HG03108 (cell line): Measurements from ENCODE around the gene SHANK2.
"Not testable (repeated sequence)": the region's sequence is repeated elsewhere in the genome, so short reads cannot be mapped to it uniquely, and the experiment has no call there.

Source experiments
- ATAC-seq: cut with Tn5 transposase; IDR thresholded peaks from one replicate; pipeline ENCODE4 v1.9.1; 2021; ENCODE audit warnings: moderate library complexity; ENCODE audit not compliant: unreplicated experiment

Gene SHANK2

DNA sequence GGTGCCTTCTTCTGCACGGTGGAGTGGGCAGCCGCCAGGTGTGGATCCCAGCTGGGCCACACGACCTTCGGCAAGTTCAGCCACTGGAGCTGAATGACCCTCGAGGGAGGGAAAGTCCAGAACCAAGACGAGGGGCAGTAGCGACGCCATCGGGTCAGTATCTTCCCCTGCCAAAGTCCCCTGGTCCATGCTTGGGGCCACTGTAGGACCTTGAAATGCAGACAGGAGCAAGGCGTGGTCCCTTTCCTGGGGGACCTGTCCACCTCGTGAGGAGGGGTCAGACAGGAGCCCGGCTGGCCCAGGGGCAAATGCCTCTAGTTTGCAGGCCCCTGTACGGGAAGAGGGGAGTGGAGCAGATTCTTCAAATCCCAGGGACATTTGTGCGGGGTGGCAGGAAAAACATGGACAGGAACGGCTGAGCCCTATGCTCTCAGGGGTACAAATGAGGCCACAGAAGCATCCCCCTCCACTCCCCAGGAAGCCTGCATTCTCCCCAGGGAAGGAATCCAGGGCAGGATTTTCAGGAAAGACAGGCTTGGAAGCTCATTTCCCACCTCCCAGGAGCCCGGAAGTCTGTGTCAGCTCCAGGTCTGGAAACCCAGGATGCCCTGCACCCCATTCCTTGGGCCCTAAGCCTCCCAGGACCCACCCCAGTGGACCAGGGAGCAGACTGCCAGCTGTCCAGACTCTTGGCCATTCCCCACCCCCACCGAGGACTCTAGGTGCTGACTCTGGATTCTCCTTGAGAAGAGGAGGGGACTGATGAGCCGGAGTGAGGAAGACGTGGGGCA lies 6.6 kb downstream of the SHANK2 start:
- ATAC-seq, result no peak

DNA sequence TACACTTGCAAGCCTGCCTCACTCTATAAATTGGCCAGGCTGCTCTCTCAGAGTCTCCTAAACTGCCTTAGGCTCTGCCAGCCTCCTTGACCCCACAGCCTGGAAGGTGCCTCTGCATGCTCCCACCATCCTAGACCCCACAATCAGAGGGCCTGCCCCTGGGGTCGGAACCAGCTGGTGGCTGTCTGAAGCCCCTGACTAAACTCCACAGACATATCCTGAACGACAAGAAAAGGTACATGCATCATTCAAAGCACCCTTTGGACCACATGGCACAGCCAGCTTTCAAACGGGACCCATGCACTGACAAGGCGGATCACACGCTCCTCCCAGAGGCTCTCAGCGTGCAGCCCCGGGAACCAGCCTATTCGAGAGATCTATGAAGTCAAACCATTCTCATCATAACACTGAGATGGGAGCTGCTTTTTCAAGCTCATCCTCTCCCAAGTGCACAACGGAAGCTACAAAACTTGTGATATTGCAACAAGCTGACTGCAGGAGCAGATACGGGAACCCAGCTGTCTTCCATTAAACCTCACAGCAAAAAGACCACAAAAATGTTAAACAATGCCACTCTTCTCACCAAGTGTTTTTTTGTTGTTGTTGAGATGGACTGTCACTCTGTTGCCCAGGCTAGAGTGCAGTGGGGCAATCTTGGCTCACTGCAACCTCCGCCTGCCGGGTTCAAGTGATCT lies 8.1 kb downstream of the SHANK2 start:
- no peak for ATAC-seq

DNA sequence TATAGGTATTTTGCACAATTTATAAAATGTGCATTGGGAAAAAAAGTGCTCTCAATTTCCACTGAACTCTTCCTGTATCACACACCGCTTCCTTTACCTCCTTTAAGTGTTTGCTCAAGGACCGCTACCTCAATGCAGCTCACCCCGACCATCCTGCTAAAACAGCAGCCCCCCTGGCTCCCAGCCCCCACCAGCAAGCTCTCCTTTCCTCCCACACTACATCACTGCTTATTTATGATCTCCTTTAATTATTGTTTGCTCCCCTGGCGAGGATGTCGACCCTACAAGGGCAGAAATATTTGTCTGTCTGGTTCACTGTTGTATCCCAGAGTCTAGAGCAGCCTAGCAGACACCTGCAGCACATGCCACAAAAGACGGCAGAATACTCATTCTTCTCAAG lies 10.0 kb downstream of the SHANK2 start:
- no peak for ATAC-seq

- ATAC-seq, result no peak
These were observed 10.6 kb downstream of the SHANK2 start for GRCh38 chr11:71241721-71242259.

DNA sequence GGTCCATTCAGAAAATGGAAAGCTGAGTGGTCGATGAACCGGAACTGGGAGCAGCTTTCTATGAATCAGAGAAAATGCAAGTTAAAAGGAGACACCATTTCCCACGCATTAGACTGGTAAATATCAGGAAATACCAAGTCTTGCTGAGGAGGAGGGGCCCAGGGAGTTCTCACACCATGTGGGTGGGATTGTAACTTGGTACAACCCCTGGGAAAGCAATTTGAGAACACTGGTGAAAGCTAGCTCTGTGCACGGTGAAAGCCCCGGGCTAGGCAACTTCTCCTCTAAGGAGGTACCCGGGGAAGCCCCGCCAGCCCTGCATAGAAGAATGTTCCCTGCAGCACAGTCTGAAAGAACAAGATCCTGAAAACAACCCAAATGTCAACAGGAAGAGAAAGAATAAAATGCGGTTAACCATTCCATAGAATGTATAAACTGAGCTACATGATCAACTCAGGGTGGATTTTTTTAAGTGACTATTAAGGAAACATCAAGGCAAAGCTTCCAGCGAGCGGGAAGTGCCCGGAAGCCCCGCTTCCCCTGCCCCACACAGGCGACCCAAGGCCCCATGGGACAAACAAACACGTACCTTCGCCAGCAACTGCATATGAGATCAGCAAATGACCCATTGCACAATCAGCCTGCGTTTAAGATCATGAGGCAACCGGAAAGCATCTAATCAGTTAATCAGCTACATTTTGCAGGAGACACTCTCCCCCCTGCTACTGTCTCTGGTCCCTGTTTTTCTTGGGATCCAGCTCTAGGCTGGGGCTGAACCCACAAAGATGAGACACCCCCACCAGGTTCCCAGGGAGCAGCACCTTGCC lies 11.3 kb downstream of the SHANK2 start:
- ATAC-seq, result no peak

DNA sequence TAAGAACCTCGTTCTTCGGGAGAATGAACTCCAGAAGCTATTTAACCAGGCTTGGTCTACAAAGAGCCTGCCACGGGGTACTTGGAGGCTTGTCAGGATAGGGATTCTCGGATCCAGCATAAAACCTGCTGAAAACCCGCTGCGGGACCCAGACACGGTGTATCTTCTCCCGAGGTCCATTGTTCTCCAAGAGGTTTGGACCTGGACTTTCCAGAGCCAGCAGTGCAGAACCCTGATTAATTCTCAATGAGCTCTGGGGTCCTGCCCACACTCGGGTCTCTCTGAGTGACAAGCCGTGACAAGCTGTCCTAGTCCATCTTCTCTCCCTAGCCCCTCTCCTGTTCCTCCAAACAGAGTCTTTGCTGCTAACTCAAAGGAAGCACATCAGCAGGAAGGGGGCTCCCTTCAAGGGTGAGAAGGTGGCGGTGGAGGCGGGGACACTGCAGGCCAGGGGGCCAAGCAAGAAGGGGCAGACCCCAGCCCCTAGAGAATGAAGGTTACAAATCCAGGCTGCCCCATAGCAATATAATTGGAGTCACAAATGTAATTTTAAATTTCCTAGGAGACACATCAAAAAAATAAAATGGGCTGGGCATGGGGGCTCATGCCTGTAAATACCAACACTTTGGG lies 12.2 kb downstream of the SHANK2 start:
- no peak for ATAC-seq

- ATAC-seq, result no peak
These were observed 12.8 kb downstream of the SHANK2 start for GRCh38 chr11:71239581-71239980.

DNA sequence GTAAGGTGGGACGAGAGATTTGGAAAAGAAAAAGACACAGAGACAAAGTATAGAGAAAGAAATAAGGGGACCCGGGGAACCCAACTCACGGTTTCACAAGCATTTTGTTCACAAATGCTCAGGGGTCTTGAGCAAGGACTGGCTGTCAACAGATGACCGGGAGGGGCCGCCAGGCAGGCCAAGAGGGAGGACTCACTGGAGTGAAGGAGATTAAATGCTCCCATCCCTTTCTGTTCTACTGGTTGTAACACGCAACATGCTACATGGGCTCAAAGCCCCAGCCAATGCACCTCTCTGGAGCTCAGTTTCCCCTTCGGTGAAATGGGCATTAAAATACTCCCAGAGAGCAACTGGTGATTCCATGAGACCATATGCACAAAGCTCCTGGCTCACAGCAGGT lies 13.4 kb downstream of the SHANK2 start:
- ATAC-seq, result no peak

- ATAC-seq, result no peak
These were observed 14.0 kb downstream of the SHANK2 start for GRCh38 chr11:71238285-71238875.

DNA sequence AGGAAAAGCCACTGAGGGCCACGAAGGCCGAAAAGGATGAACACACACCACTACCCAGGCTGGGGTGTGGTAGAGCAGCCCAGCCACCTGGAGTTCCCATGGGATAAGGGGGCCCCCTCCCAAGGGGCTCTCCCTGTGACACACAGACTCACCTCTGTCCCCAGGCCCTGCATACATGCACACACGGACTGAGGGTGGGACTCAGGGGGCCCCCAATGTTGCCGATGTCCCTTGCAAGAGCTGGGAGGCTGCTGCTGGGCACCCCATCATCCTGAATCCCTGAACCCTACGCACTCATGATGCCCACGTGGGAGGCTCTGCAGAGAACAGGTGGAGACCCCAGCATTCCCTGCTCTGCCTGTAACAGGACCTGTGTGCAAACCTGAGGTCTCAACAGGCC lies 14.5 kb downstream of the SHANK2 start:
- ATAC-seq, result no peak

DNA sequence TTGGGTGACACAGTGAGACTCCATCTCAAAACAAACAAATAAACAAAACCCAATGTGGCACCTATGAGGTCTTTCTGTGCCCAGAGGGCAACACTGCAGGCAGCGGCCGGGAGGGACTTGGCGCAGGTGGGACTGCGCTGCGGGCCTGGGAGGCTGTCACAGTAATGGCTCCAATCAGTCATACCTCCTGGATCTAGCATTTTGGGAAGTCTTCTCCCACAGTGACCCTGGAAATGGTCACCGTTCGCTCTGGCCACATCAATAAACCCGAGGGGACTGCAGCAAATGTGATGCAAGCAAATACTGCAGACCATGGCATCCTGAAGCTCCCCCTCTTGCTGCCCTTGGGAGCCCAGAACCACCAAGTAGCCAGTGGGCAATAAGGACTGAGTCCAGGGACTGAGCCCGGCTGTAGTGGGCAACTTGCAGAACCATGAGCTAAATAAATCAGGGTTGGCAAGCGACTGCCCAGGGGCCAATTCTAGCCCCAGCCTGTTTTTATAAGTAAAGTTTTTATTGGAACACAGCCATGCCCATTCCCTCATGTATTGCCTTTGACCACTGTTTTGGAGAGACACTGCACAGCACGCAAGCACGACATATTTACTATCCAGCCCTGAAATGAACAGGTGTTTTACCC lies 15.4 kb downstream of the SHANK2 start:
- no peak for ATAC-seq

- ATAC-seq, result no peak
These were observed 16.7 kb downstream of the SHANK2 start for GRCh38 chr11:71235719-71236118.

GRCh38 chr11:71233896-71234852 lies 18.2 kb downstream of the SHANK2 start:
- not testable (repeated sequence) for ATAC-seq

GRCh38 chr11:71232364-71232763 lies 20.0 kb downstream of the SHANK2 start:
- ATAC-seq, result no peak

- no peak for ATAC-seq
These were observed 23.4 kb downstream of the SHANK2 start for GRCh38 chr11:71228961-71229360.

- ATAC-seq, result no peak
These were observed 25.2 kb downstream of the SHANK2 start for GRCh38 chr11:71227058-71227659.

- ATAC-seq, result no peak
These were observed 28.4 kb downstream of the SHANK2 start for GRCh38 chr11:71223671-71224660.
